CD4-positive, CD25-positive, alpha-beta regulatory T cell (primary cell): ENCODE results near the gene RREB1. TPM values are rescaled to one million over a fixed set of nuclear protein-coding genes. Genes with fewer than 3 reads are reported as not detected.

Source experiments
- ATAC-seq, 2 donors: fragments of 150-1000 bp; cut with Tn5 transposase; one replicate each; pipeline ENCODE4 v1.10.0; 2021; ENCODE audit warnings: low read depth in 2 of 2, moderate number of reproducible peaks in 2 of 2, moderate library complexity in 1 of 2
- DNase-seq, 3 donors: peaks; one replicate each; pipeline versions ENCODE4 v3.0.0 to v3.0.0-alpha.2; 2012 to 2022; ENCODE audit warnings: mixed read lengths in 1 of 3
- H3K27ac ChIP-seq: one replicate; pipeline ENCODE4 v1.7.0; 2013; ENCODE audit warnings: mild to moderate bottlenecking, low read length; ENCODE audit not compliant: insufficient read depth, poor library complexity, severe bottlenecking
- H3K27me3 ChIP-seq: one replicate; pipeline ENCODE4 v1.7.0; 2013; ENCODE audit warnings: low read length; ENCODE audit not compliant: control insufficient read depth, insufficient read depth
- H3K36me3 ChIP-seq: one replicate; pipeline ENCODE4 v1.7.0; 2013; ENCODE audit warnings: mild to moderate bottlenecking, low read length, moderate library complexity; ENCODE audit not compliant: control insufficient read depth, insufficient read depth
- H3K4me1 ChIP-seq: 2 replicates; pipeline ENCODE4 v1.7.0; 2013; ENCODE audit warnings: mild to moderate bottlenecking, low read length; ENCODE audit not compliant: insufficient read depth, control insufficient read depth, poor library complexity, severe bottlenecking
- H3K4me3 ChIP-seq: one replicate; pipeline ENCODE4 v1.7.0; 2013; ENCODE audit warnings: low read depth, mild to moderate bottlenecking, low read length, moderate library complexity
- H3K9me3 ChIP-seq, 2 experiments: 1 replicate in 1 of 2; 2 replicates in 1 of 2; pipeline ENCODE4 v1.7.0; 2013; ENCODE audit warnings: low read length in 2 of 2, mild to moderate bottlenecking in 1 of 2, moderate library complexity in 1 of 2; ENCODE audit not compliant: control insufficient read depth in 2 of 2
- H3K27ac Mint-ChIP-seq, 3 donors: one replicate each; pipeline ENCODE4 v1.8.0; 2020 to 2022; ENCODE audit warnings: mild to moderate bottlenecking in 3 of 3, mixed read lengths in 3 of 3, moderate library complexity in 2 of 3
- H3K27me3 Mint-ChIP-seq: one replicate; pipeline ENCODE4 v1.8.0; 2022; ENCODE audit warnings: mild to moderate bottlenecking, mixed read lengths
- H3K36me3 Mint-ChIP-seq: one replicate; pipeline ENCODE4 v1.8.0; 2020; ENCODE audit warnings: mixed read lengths
- H3K4me1 Mint-ChIP-seq, 4 donors: one replicate each; pipeline ENCODE4 v1.8.0; 2020 to 2022; ENCODE audit warnings: mixed read lengths in 4 of 4, mild to moderate bottlenecking in 1 of 4
- H3K4me3 Mint-ChIP-seq, 4 donors: one replicate each; pipeline ENCODE4 v1.8.0; 2020 to 2022; ENCODE audit warnings: mild to moderate bottlenecking in 4 of 4, mixed read lengths in 4 of 4, moderate library complexity in 3 of 4
- H3K9me3 Mint-ChIP-seq, 7 donors: one replicate each; pipeline ENCODE4 v1.8.0; 2020 to 2022; ENCODE audit warnings: mixed read lengths in 7 of 7, mild to moderate bottlenecking in 3 of 7, moderate library complexity in 2 of 7
- polyA plus RNA-seq, 4 donors: library from polyadenylated mRNA; unstranded; fragments of 300-500 nt; fragmentation: Illumina TruSeq; gene quantifications; one replicate each; pipeline ENCODE4 v1.2.3, GENCODE V29; 2021
- total RNA-seq: library from RNA; stranded (reverse); gene quantifications from one replicate; pipeline ENCODE4 v1.2.3, GENCODE V29; 2022

RREB1 gene
- total and polyA plus RNA-seq, 5 donors from 2014 or later: 1.2 to 45.2 (median 2.3) TPM

DNA sequence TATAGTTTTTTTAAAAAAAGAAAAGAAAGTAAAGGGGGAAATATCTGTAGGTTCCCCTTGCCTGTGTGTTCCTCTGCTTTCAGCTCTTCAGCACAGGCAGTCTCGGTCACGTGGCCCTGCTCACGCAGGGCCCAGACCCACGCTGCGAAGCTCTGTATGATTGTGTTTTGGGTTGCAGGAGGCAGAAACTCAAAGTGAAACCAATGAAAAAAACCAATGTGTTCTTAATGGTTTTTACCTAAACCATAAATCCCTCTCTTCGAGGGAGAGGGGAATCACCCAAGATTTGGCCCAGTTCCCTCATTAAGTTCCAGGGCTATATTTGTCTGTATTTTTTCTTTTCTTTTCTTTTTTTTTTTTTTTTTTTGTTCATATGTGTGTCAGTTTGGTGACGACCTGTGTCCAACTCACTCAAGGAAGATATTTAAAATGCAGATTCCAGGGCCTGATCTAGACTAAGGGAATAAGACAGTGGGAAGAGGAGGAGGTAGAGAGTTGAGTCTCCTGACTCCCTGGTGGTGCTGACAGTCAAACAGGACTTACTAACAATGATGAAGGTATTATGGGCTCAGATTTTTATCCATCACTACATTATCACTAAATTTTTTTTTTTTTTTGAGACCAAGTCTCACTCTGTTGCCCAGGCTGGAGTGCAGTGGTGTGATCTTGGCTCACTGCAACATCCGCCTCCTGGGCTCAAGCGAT lies 33.8 kb upstream of the RREB1 start:
- peaks cover 3% of the 10 kb centered on the region for H3K27me3 ChIP-seq
- Mint-ChIP-seq H3K4me3 (peak overlapping the region; percentile 14 to 64 (median 51)), H3K27me3 (peaks cover 29% of the 10 kb centered on the region), H3K9me3 (no peaks in the 10 kb centered on the region), H3K4me1 (peaks cover 4 to 13% (median 11%) of the 10 kb centered on the region in 4 donors), H3K36me3 (no peaks in the 10 kb centered on the region), H3K27ac (peak overlapping the region; percentile 77 to 88 (median 83))
- peaks cover 8% of the 10 kb centered on the region for H3K4me1 ChIP-seq
- no peaks in the 10 kb centered on the region for H3K36me3 ChIP-seq
- DNase-seq: peak; percentile 12 to 86 (median 60)
- no peak overlapping the region for H3K27ac ChIP-seq
- ATAC-seq: peak; percentile 97 to 98
- no peaks in the 10 kb centered on the region for H3K9me3 ChIP-seq
- H3K4me3 ChIP-seq: peak overlapping the region; percentile 69

DNA sequence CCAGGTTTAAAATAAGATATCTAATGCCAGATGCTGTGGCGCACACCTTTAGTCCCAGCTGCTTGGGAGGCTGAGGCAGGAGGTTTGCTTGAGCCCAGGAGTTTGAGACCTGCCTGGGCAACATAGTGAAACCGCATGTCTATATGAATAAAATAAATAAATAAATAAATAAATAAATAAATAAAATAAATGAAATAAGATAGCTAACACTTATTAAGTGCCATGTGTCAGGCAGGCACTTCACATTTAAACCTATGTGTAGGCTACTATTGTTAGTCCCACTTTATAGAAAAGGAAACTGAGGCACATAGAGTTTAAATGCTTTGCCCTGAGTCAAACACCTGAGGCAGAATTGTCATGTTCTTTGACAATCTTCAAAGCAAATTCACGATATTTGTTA lies 32.9 kb upstream of the RREB1 start:
- no peaks in the 10 kb centered on the region for H3K9me3 Mint-ChIP-seq
- H3K27ac Mint-ChIP-seq: no peak overlapping the region
- peaks cover 4 to 13% (median 10%) of the 10 kb centered on the region in 4 donors for H3K4me1 Mint-ChIP-seq
- H3K27me3 Mint-ChIP-seq: peaks cover 33% of the 10 kb centered on the region
- ATAC-seq (no peak), DNase-seq (no peak)
- Histone ChIP-seq H3K27me3 (peaks cover 3% of the 10 kb centered on the region), H3K4me3 (no peak overlapping the region), H3K4me1 (peaks cover 8% of the 10 kb centered on the region), H3K27ac (no peak overlapping the region), H3K36me3 (no peaks in the 10 kb centered on the region), H3K9me3 (no peaks in the 10 kb centered on the region)
- no peaks in the 10 kb centered on the region for H3K36me3 Mint-ChIP-seq
- H3K4me3 Mint-ChIP-seq: no peak overlapping the region

GRCh38 chr6:7075341-7076000 lies 32.3 kb upstream of the RREB1 start:
- peak overlapping the region in 1 of 3 donors; percentile 31 for H3K27ac Mint-ChIP-seq

DNA sequence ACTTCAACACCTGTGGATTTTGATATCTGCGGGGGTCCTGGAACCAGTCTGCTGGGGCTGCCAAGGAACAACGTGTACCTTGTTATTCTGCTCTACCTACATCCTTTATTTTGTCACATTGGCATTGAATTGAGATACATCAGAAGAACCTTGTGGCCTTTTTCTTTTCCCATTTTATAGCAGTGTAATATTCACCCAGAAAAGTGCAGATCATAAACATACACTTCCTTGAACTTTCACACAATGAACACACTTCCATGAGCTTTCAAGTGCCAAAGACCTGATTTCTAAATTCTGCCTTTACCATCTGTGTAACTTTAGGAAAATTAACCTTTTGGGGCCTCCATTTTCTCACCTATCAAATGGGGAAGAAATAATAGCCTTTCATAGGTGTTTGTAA lies 29.9 kb upstream of the RREB1 start:
- Mint-ChIP-seq H3K36me3 (no peaks in the 10 kb centered on the region), H3K27me3 (peaks cover 34% of the 10 kb centered on the region), H3K9me3 (no peaks in the 10 kb centered on the region), H3K4me3 (no peak overlapping the region), H3K4me1 (peaks cover 4 to 12% (median 9%) of the 10 kb centered on the region in 4 donors), H3K27ac (no peak overlapping the region)
- DNase-seq (no peak), ATAC-seq (no peak)
- H3K9me3 ChIP-seq: no peaks in the 10 kb centered on the region
- no peaks in the 10 kb centered on the region for H3K27me3 ChIP-seq
- no peaks in the 10 kb centered on the region for H3K36me3 ChIP-seq
- H3K4me1 ChIP-seq: peaks cover 8% of the 10 kb centered on the region
- no peak overlapping the region for H3K27ac ChIP-seq
- H3K4me3 ChIP-seq: no peak overlapping the region

More at GRCh38 chr6:7075341-7076000, 32.3 kb upstream of the RREB1 start:
- H3K36me3 ChIP-seq: no peaks in the 10 kb centered on the region
- H3K9me3 ChIP-seq: no peaks in the 10 kb centered on the region
- peaks cover 8% of the 10 kb centered on the region for H3K4me1 ChIP-seq
- H3K9me3 Mint-ChIP-seq: no peaks in the 10 kb centered on the region
- H3K27ac ChIP-seq: no peak overlapping the region
- H3K36me3 Mint-ChIP-seq: no peaks in the 10 kb centered on the region
- peaks cover 37% of the 10 kb centered on the region for H3K27me3 Mint-ChIP-seq
- H3K27me3 ChIP-seq: peaks cover 3% of the 10 kb centered on the region
- H3K4me3 ChIP-seq: no peak overlapping the region
- DNase-seq: no peak
- ATAC-seq: no peak
- H3K4me1 Mint-ChIP-seq: peaks cover 4 to 13% (median 10%) of the 10 kb centered on the region in 4 donors
- no peak overlapping the region for H3K4me3 Mint-ChIP-seq

- H3K9me3 Mint-ChIP-seq: no peaks in the 10 kb centered on the region
- Histone ChIP-seq H3K27me3 (no peaks in the 10 kb centered on the region), H3K4me1 (peaks cover 3% of the 10 kb centered on the region), H3K4me3 (no peak overlapping the region), H3K36me3 (no peaks in the 10 kb centered on the region), H3K9me3 (no peaks in the 10 kb centered on the region), H3K27ac (no peak overlapping the region)
- H3K4me1 Mint-ChIP-seq: peaks cover 4 to 5% (median 4%) of the 10 kb centered on the region in 4 donors
- ATAC-seq (no peak), DNase-seq (no peak)
- H3K4me3 Mint-ChIP-seq: no peak overlapping the region
- H3K27me3 Mint-ChIP-seq: peaks cover 26% of the 10 kb centered on the region
- no peak overlapping the region for H3K27ac Mint-ChIP-seq
- no peaks in the 10 kb centered on the region for H3K36me3 Mint-ChIP-seq
Measured at GRCh38 chr6:7078856-7079255, 28.9 kb upstream of the RREB1 start.

DNA sequence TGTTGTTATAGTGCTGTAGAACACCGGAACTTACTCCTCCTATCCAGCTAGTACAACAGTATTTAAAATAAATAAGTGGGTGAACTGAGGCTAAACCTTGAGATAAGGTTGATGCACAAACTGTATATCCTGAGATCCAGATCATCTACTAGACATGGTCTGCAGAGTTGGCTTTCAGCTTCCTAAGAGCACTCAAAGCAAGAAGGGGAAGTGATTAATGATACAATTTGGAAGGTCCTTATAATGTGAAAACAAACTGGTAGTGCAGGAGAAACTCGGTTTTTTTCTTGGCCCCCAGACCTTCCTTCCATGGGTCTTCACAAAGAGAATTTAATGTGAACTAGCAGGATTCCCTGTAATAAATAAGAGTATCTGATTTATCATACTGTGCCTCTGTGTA lies 27.4 kb upstream of the RREB1 start:
- peaks cover 30% of the 10 kb centered on the region for H3K27me3 Mint-ChIP-seq

DNA sequence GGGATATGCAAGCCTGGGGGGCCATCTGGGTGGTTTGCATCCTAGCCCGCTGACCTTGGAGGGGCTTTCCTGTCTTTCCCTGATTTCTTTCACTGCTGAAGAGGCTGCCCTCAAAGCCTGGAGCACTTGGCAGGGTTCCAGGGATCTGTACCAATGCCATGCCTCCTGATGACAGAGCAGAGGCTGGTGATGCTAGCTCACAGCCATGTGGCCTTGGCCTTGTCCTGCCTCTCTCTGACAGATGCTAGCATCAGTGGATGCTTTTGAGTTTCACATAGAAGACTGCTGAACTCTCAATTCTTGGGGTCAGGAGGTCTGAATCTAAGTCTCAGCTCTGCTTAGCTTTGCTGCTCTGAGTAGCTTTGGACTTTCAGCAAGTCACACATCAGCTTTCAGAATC lies 21.9 kb upstream of the RREB1 start:
- no peaks in the 10 kb centered on the region for H3K36me3 ChIP-seq
- no peak overlapping the region for H3K27ac ChIP-seq
- DNase-seq: no peak
- no peak for ATAC-seq
- no peaks in the 10 kb centered on the region for H3K36me3 Mint-ChIP-seq
- H3K27me3 Mint-ChIP-seq: peaks cover 21% of the 10 kb centered on the region
- no peak overlapping the region for H3K4me3 ChIP-seq
- H3K4me1 ChIP-seq: peaks cover 22% of the 10 kb centered on the region
- H3K27me3 ChIP-seq: no peaks in the 10 kb centered on the region
- no peaks in the 10 kb centered on the region for H3K9me3 ChIP-seq
- peak overlapping the region in 2 of 3 donors; percentile 87 to 92 for H3K27ac Mint-ChIP-seq
- H3K4me1 Mint-ChIP-seq: peaks cover 12 to 35% (median 22%) of the 10 kb centered on the region in 4 donors
- peaks cover 0 to 1% (median 0%) of the 10 kb centered on the region in 7 donors for H3K9me3 Mint-ChIP-seq
- peak overlapping the region in 2 of 4 donors; percentile 85 to 89 for H3K4me3 Mint-ChIP-seq

More for the DNA sequence above, 27.4 kb upstream of the RREB1 start:
- no peaks in the 10 kb centered on the region for H3K9me3 ChIP-seq
- no peaks in the 10 kb centered on the region for H3K36me3 ChIP-seq
- DNase-seq: no peak
- Mint-ChIP-seq H3K36me3 (no peaks in the 10 kb centered on the region), H3K9me3 (peaks cover 0 to 1% (median 0%) of the 10 kb centered on the region in 7 donors), H3K4me1 (peaks cover 0 to 6% (median under 1%) of the 10 kb centered on the region in 4 donors), H3K27ac (no peak overlapping the region), H3K4me3 (no peak overlapping the region)
- ATAC-seq: no peak
- no peaks in the 10 kb centered on the region for H3K4me1 ChIP-seq
- H3K27me3 ChIP-seq: no peaks in the 10 kb centered on the region
- no peak overlapping the region for H3K4me3 ChIP-seq
- H3K27ac ChIP-seq: no peak overlapping the region
